ENCODE measurements around the gene KCNMA1. TPM values are rescaled to one million over a fixed set of nuclear protein-coding genes. Genes with fewer than 3 reads are reported as not detected.

The KCNMA1 gene
- polyA plus RNA-seq, 1 donor = 19.6 TPM

GRCh38 chr10:77207828-77208185 is 429.8 kb downstream of the KCNMA1 start:
- WGBS (ENCODE audit: insufficient coverage, low lambda C conversion rate) = no CpG with 5 or more reads among the region's 5 CpGs
- H3K36me3 ChIP-seq (ENCODE audit: control insufficient read depth, insufficient read depth, low read length) = no peaks in the 10 kb centered on the region
- H3K4me1 ChIP-seq (ENCODE audit: control insufficient read depth, insufficient read depth, low read length) = no peaks in the 10 kb centered on the region
- peak in 1 of 2 donors; percentile 5 for DNase-seq
- H3K4me3 ChIP-seq (ENCODE audit: low read length) = no peak overlapping the region
- no peaks in the 10 kb centered on the region for H3K9me3 ChIP-seq (ENCODE audit: control insufficient read depth, low read depth, low read length)
- H3K27ac ChIP-seq (ENCODE audit: low read length) = no peak overlapping the region
- peaks cover 7% of the 10 kb centered on the region for H3K27me3 ChIP-seq (ENCODE audit: control insufficient read depth, insufficient read depth, low read length)

DNA sequence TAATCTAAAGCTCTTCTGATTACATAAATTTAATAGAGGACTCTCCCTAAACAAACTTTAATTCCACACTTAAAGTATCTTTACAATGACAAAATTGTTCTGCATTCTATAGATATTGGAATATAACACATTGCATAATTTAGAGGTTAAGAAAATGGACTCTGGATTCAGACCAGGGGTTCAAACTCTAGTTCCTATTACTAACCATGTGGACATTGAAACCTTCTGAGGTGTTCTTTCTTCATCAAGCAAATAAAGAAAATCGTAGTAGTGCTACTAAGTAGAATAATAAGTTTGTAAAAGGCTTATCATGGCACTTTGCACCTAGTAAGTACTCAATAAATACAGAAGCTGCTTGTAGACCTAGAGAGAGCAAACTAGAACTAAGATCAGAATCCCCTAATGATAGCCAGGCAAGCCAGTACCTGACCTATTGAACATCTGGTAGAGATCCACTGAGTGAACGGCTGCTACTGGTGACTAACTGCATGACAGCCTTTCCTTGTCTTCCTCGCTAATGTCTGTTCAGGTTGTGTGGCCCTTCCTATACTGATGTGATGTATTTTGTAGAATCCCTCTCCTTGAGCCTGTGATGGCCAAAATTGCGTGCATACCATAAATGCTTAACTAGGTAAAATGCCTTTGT is 430.3 kb downstream of the KCNMA1 start:
- Histone ChIP-seq H3K27me3 (ENCODE audit: control insufficient read depth, insufficient read depth, low read length) (peaks cover 8% of the 10 kb centered on the region), H3K36me3 (ENCODE audit: control insufficient read depth, insufficient read depth, low read length) (no peaks in the 10 kb centered on the region), H3K9me3 (ENCODE audit: control insufficient read depth, low read depth, low read length) (no peaks in the 10 kb centered on the region), H3K27ac (ENCODE audit: low read length) (no peak overlapping the region), H3K4me1 (ENCODE audit: control insufficient read depth, insufficient read depth, low read length) (no peaks in the 10 kb centered on the region), H3K4me3 (ENCODE audit: low read length) (no peak overlapping the region)
- WGBS (ENCODE audit: insufficient coverage, low lambda C conversion rate) = no CpG with 5 or more reads among the region's 4 CpGs
- DNase-seq = peak in 1 of 2 donors; percentile 38

- H3K9me3 ChIP-seq (ENCODE audit: control insufficient read depth, low read depth, low read length) = no peaks in the 10 kb centered on the region
- H3K27ac ChIP-seq (ENCODE audit: low read length) = no peak overlapping the region
- H3K4me3 ChIP-seq (ENCODE audit: low read length) = no peak overlapping the region
- H3K4me1 ChIP-seq (ENCODE audit: control insufficient read depth, insufficient read depth, low read length) = no peaks in the 10 kb centered on the region
- WGBS (ENCODE audit: insufficient coverage, low lambda C conversion rate) = no CpG with 5 or more reads among the region's 2 CpGs
- peaks cover 8% of the 10 kb centered on the region for H3K27me3 ChIP-seq (ENCODE audit: control insufficient read depth, insufficient read depth, low read length)
- H3K36me3 ChIP-seq (ENCODE audit: control insufficient read depth, insufficient read depth, low read length) = no peaks in the 10 kb centered on the region
- no peak for DNase-seq
Observed at GRCh38 chr10:77205135-77205534, 432.5 kb downstream of the KCNMA1 start.

DNA sequence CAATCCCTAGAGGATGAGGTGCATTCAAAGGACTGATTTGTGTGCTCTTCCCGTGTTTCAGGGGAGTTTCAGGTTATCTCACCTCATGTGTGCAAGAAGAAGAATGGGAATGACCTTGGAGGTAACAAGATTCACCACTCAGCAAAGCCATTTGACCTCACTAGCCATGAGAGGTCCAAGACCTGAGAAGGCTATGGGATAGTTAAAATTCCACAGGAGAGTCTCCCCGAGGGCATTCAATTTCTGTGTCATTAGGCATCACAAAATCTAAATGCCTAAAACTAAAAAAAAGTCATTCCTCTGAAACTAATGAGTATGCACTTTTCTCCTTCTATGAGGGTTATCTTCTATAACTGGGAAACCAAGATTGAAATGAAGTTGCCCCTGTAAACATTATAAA is 433.4 kb downstream of the KCNMA1 start:
- peaks cover 8% of the 10 kb centered on the region for H3K27me3 ChIP-seq (ENCODE audit: control insufficient read depth, insufficient read depth, low read length)
- H3K4me1 ChIP-seq (ENCODE audit: control insufficient read depth, insufficient read depth, low read length) = no peaks in the 10 kb centered on the region
- WGBS (ENCODE audit: insufficient coverage, low lambda C conversion rate) = 67% methylated on average over 1 of the region's 2 CpGs
- H3K36me3 ChIP-seq (ENCODE audit: control insufficient read depth, insufficient read depth, low read length) = no peaks in the 10 kb centered on the region
- no peak for DNase-seq
- no peaks in the 10 kb centered on the region for H3K9me3 ChIP-seq (ENCODE audit: control insufficient read depth, low read depth, low read length)
- no peak overlapping the region for H3K4me3 ChIP-seq (ENCODE audit: low read length)
- no peak overlapping the region for H3K27ac ChIP-seq (ENCODE audit: low read length)

- Histone ChIP-seq H3K4me1 (ENCODE audit: control insufficient read depth, insufficient read depth, low read length) (no peaks in the 10 kb centered on the region), H3K9me3 (ENCODE audit: control insufficient read depth, low read depth, low read length) (no peaks in the 10 kb centered on the region), H3K27ac (ENCODE audit: low read length) (no peak overlapping the region), H3K27me3 (ENCODE audit: control insufficient read depth, insufficient read depth, low read length) (peaks cover 5% of the 10 kb centered on the region), H3K4me3 (ENCODE audit: low read length) (no peak overlapping the region), H3K36me3 (ENCODE audit: control insufficient read depth, insufficient read depth, low read length) (no peaks in the 10 kb centered on the region)
- no peak for DNase-seq
- WGBS (ENCODE audit: insufficient coverage, low lambda C conversion rate) = no CpG with 5 or more reads among the region's 2 CpGs
Observed at GRCh38 chr10:77202857-77203256, 434.8 kb downstream of the KCNMA1 start.

- no peak overlapping the region for H3K4me3 ChIP-seq (ENCODE audit: low read length)
- no peaks in the 10 kb centered on the region for H3K36me3 ChIP-seq (ENCODE audit: control insufficient read depth, insufficient read depth, low read length)
- 63% methylated on average over 3 of the region's 7 CpGs for WGBS (ENCODE audit: insufficient coverage, low lambda C conversion rate)
- no peak overlapping the region for H3K27ac ChIP-seq (ENCODE audit: low read length)
- H3K9me3 ChIP-seq (ENCODE audit: control insufficient read depth, low read depth, low read length) = no peaks in the 10 kb centered on the region
- no peaks in the 10 kb centered on the region for H3K4me1 ChIP-seq (ENCODE audit: control insufficient read depth, insufficient read depth, low read length)
- H3K27me3 ChIP-seq (ENCODE audit: control insufficient read depth, insufficient read depth, low read length) = peaks cover 5% of the 10 kb centered on the region
- DNase-seq = no peak
Observed at GRCh38 chr10:77201135-77202106, 436.2 kb downstream of the KCNMA1 start.

- Histone ChIP-seq H3K27ac (ENCODE audit: low read length) (no peak overlapping the region), H3K36me3 (ENCODE audit: control insufficient read depth, insufficient read depth, low read length) (no peaks in the 10 kb centered on the region), H3K27me3 (ENCODE audit: control insufficient read depth, insufficient read depth, low read length) (no peaks in the 10 kb centered on the region), H3K9me3 (ENCODE audit: control insufficient read depth, low read depth, low read length) (no peaks in the 10 kb centered on the region), H3K4me1 (ENCODE audit: control insufficient read depth, insufficient read depth, low read length) (no peaks in the 10 kb centered on the region), H3K4me3 (ENCODE audit: low read length) (no peak overlapping the region)
- no CpG with 5 or more reads among the region's 12 CpGs for WGBS (ENCODE audit: insufficient coverage, low lambda C conversion rate)
- no peak for DNase-seq
Observed at GRCh38 chr10:77197544-77197943, 440.1 kb downstream of the KCNMA1 start.

DNA sequence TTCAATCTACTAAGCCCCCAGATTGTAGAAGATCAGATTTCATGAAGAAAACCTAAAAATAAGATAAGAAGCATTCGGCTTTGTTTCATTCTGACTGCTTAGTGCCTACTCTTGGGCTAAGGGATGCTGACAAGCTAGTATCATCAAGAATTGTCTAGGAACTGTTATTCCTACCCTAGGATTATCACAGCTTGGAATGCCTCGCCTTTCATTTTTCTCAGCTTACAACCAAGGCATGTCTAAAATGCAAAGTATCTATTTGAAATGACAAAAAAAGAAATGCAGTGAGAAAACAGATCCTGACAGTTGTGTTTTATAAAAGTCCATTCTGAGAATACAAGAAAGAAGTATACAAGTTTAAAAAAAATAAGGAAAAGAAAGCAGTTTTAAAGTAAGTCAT is 441.0 kb downstream of the KCNMA1 start:
- no peak overlapping the region for H3K27ac ChIP-seq (ENCODE audit: low read length)
- 20% methylated on average over 1 of the region's 2 CpGs for WGBS (ENCODE audit: insufficient coverage, low lambda C conversion rate)
- H3K4me1 ChIP-seq (ENCODE audit: control insufficient read depth, insufficient read depth, low read length) = no peaks in the 10 kb centered on the region
- H3K36me3 ChIP-seq (ENCODE audit: control insufficient read depth, insufficient read depth, low read length) = no peaks in the 10 kb centered on the region
- H3K27me3 ChIP-seq (ENCODE audit: control insufficient read depth, insufficient read depth, low read length) = no peaks in the 10 kb centered on the region
- no peak overlapping the region for H3K4me3 ChIP-seq (ENCODE audit: low read length)
- H3K9me3 ChIP-seq (ENCODE audit: control insufficient read depth, low read depth, low read length) = no peaks in the 10 kb centered on the region
- no peak for DNase-seq

- H3K4me1 ChIP-seq (ENCODE audit: control insufficient read depth, insufficient read depth, low read length) = no peaks in the 10 kb centered on the region
- no CpG with 5 or more reads among the region's 2 CpGs for WGBS (ENCODE audit: insufficient coverage, low lambda C conversion rate)
- peak overlapping the region; percentile 27 for H3K27ac ChIP-seq (ENCODE audit: low read length)
- no peaks in the 10 kb centered on the region for H3K36me3 ChIP-seq (ENCODE audit: control insufficient read depth, insufficient read depth, low read length)
- no peaks in the 10 kb centered on the region for H3K27me3 ChIP-seq (ENCODE audit: control insufficient read depth, insufficient read depth, low read length)
- H3K4me3 ChIP-seq (ENCODE audit: low read length) = no peak overlapping the region
- DNase-seq = peak in 1 of 2 donors; percentile 17
- no peaks in the 10 kb centered on the region for H3K9me3 ChIP-seq (ENCODE audit: control insufficient read depth, low read depth, low read length)
Observed at GRCh38 chr10:77195101-77195500, 442.5 kb downstream of the KCNMA1 start.

- no peaks in the 10 kb centered on the region for H3K4me1 ChIP-seq (ENCODE audit: control insufficient read depth, insufficient read depth, low read length)
- no peaks in the 10 kb centered on the region for H3K9me3 ChIP-seq (ENCODE audit: control insufficient read depth, low read depth, low read length)
- 40% methylated on average over 1 of the region's 2 CpGs for WGBS (ENCODE audit: insufficient coverage, low lambda C conversion rate)
- DNase-seq = no peak
- no peak overlapping the region for H3K4me3 ChIP-seq (ENCODE audit: low read length)
- no peaks in the 10 kb centered on the region for H3K27me3 ChIP-seq (ENCODE audit: control insufficient read depth, insufficient read depth, low read length)
- H3K36me3 ChIP-seq (ENCODE audit: control insufficient read depth, insufficient read depth, low read length) = no peaks in the 10 kb centered on the region
- no peak overlapping the region for H3K27ac ChIP-seq (ENCODE audit: low read length)
Observed at GRCh38 chr10:77193001-77193400, 444.6 kb downstream of the KCNMA1 start.
